Measurements from ENCODE around the gene R3HDM2. TPM values are rescaled to one million over a fixed set of nuclear protein-coding genes. Genes with fewer than 3 reads are reported as not detected.
"Not testable (repeated sequence)": the region's sequence is repeated elsewhere in the genome, so short reads cannot be mapped to it uniquely, and the experiment has no call there.

Gene R3HDM2
- total RNA-seq, 1 donor from 2014 or later: 86.8 TPM

DNA sequence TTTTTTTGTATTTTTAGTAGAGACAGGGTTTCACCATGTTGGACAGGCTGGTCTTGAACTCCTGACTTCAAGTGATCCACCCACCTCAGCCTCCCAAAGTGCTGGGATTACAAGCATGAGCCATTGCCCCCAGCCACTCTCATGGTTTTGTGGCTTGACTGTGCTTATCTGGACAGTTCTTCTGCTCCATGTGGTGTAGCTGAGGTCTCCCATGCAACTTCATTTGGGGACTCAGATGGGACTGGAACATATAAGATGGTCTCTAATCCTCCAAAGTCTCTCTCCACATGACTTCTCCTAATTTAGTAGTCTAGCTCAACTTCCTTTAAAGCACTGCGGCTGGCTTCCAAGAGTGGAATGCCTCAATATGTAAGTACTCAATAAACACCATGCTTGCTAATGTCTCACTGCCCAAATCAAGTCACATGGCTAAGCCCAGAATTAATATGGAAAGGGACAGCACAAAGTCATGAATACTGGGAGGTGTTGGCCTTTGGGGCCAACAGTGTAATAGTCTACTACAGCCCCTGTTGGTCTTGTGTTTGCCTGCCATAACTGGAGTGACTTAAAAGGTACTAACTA is 11.1 kb upstream of the R3HDM2 start:
- Mint-ChIP-seq H3K4me1 (ENCODE audit: low read depth) (peaks cover 1% of the 10 kb centered on the region), H3K27me3 (no peaks in the 10 kb centered on the region), H3K36me3 (ENCODE audit: insufficient read depth) (no peaks in the 10 kb centered on the region)

DNA sequence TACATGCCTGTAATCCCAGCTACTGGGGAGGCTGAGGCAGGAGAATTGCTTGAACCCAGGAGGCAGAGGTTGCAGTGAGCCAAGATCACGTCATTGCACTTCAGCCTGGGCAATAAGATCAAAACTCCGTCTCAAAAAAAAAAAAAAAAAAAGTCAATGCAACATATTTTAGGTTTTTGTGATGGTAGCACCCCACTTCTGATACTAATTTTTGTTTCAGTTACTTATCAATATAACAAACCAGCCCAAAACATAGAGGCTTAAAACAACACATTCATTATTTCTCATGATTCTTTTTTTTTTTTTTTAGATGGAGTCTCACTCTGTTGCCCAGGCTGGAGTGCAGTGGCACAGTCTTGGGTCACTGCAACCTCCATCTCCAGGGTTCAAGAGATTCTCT is 10.6 kb upstream of the R3HDM2 start:
- not testable (repeated sequence) for H3K4me1 Mint-ChIP-seq (ENCODE audit: low read depth); H3K9me3 Mint-ChIP-seq (ENCODE audit: low read depth); DNase-seq (ENCODE audit: low spot score, unreplicated experiment); H3K27ac Mint-ChIP-seq; H3K36me3 Mint-ChIP-seq (ENCODE audit: insufficient read depth); H3K4me3 Mint-ChIP-seq (ENCODE audit: low read depth); H3K27me3 Mint-ChIP-seq

More for the DNA sequence above, 11.1 kb upstream of the R3HDM2 start:
- H3K9me3 Mint-ChIP-seq (ENCODE audit: low read depth): no peaks in the 10 kb centered on the region
- DNase-seq (ENCODE audit: low spot score, unreplicated experiment): no peak
- TF ChIP-seq, protein P1, sequence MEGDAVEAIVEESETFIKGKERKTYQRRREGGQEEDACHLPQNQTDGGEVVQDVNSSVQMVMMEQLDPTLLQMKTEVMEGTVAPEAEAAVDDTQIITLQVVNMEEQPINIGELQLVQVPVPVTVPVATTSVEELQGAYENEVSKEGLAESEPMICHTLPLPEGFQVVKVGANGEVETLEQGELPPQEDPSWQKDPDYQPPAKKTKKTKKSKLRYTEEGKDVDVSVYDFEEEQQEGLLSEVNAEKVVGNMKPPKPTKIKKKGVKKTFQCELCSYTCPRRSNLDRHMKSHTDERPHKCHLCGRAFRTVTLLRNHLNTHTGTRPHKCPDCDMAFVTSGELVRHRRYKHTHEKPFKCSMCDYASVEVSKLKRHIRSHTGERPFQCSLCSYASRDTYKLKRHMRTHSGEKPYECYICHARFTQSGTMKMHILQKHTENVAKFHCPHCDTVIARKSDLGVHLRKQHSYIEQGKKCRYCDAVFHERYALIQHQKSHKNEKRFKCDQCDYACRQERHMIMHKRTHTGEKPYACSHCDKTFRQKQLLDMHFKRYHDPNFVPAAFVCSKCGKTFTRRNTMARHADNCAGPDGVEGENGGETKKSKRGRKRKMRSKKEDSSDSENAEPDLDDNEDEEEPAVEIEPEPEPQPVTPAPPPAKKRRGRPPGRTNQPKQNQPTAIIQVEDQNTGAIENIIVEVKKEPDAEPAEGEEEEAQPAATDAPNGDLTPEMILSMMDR (IDR thresholded peaks at IDR 0.05; ENCODE audit: unreplicated experiment): no peak
- no peak overlapping the region for H3K27ac Mint-ChIP-seq
- no peak overlapping the region for H3K4me3 Mint-ChIP-seq (ENCODE audit: low read depth)

GRCh38 chr12:57439762-57440266 is 9.0 kb upstream of the R3HDM2 start:
- H3K4me1 Mint-ChIP-seq (ENCODE audit: low read depth): peaks cover 4% of the 10 kb centered on the region
- no peaks in the 10 kb centered on the region for H3K9me3 Mint-ChIP-seq (ENCODE audit: low read depth)
- no peak overlapping the region for H3K4me3 Mint-ChIP-seq (ENCODE audit: low read depth)
- TF ChIP-seq, protein P1 (IDR thresholded peaks at IDR 0.05; ENCODE audit: unreplicated experiment): no peak
- no peak overlapping the region for H3K27ac Mint-ChIP-seq
- no peaks in the 10 kb centered on the region for H3K36me3 Mint-ChIP-seq (ENCODE audit: insufficient read depth)
- peaks cover 3% of the 10 kb centered on the region for H3K27me3 Mint-ChIP-seq
- DNase-seq (ENCODE audit: low spot score, unreplicated experiment): no peak

DNA sequence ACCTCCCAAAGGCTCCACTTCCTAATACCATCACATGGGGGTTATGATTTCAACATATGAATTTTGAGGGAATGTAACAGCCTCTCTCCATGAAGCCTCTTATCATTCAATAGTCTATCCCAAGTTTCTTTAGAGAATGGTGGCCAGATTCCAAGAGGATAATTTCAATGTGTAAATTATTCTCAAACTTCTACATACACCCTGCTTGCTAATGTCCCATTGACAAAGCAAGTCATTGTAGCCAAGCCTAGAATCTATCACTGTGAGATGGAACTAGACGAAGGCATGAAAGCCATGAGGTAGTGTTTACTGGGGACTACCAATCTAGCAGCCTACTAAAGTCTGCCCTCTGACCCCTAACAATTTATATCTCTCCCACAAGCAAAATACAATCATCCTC is 7.6 kb upstream of the R3HDM2 start:
- H3K36me3 Mint-ChIP-seq (ENCODE audit: insufficient read depth): no peaks in the 10 kb centered on the region
- H3K9me3 Mint-ChIP-seq (ENCODE audit: low read depth): no peaks in the 10 kb centered on the region
- peaks cover 3% of the 10 kb centered on the region for H3K27me3 Mint-ChIP-seq
- no peak overlapping the region for H3K4me3 Mint-ChIP-seq (ENCODE audit: low read depth)
- no peak overlapping the region for H3K27ac Mint-ChIP-seq
- peaks cover 8% of the 10 kb centered on the region for H3K4me1 Mint-ChIP-seq (ENCODE audit: low read depth)
- TF ChIP-seq, protein P1 (IDR thresholded peaks at IDR 0.05; ENCODE audit: unreplicated experiment): no peak
- no peak for DNase-seq (ENCODE audit: low spot score, unreplicated experiment)

DNA sequence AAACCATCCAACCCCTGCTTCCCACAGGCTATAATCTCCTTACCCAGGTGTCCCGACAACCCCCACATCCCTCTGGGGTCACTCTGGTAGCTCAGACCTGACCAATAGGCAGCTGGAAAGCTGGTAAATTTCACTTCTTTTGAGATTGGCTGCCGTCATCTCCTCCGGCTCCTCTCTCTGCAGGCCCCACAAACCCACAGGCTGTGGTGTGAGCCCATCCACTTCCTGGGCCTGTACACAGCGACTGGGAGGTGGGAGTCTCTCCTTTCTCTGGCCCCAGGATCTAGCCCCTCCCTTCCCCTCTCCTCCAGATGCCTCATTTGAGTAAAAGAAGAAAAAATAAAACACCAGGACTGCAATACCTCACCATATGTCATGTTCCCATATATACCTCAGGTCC is 4.5 kb upstream of the R3HDM2 start:
- Mint-ChIP-seq H3K36me3 (ENCODE audit: insufficient read depth) (no peaks in the 10 kb centered on the region), H3K9me3 (ENCODE audit: low read depth) (no peaks in the 10 kb centered on the region), H3K27ac (peak overlapping the region; percentile 10), H3K4me1 (ENCODE audit: low read depth) (peaks cover 18% of the 10 kb centered on the region), H3K27me3 (peaks cover 3% of the 10 kb centered on the region), H3K4me3 (ENCODE audit: low read depth) (no peak overlapping the region)
- no peak for DNase-seq (ENCODE audit: low spot score, unreplicated experiment)
- TF ChIP-seq, protein P1 (IDR thresholded peaks at IDR 0.05; ENCODE audit: unreplicated experiment): no peak

Measured in progenitor cell of endocrine pancreas (in vitro differentiated cells).